H9 (cell line): ENCODE measurements around the gene CXXC5. TPM values are rescaled to one million over a fixed set of nuclear protein-coding genes. Genes with fewer than 3 reads are reported as not detected.

Experiments used
- DNase-seq: peaks from one replicate; pipeline ENCODE4 v3.0.0-alpha.2; 2017
- H2AFZ ChIP-seq: one replicate; pipeline ENCODE4 v1.6.1; 2013; ENCODE audit warnings: mild to moderate bottlenecking, low read length, control low read depth, moderate library complexity
- H2AK5ac ChIP-seq: 2 replicates; pipeline ENCODE4 v1.6.1; 2013; ENCODE audit warnings: low read length, control low read depth, mixed read lengths; ENCODE audit not compliant: insufficient read length
- H2BK120ac ChIP-seq: one replicate; pipeline ENCODE4 v1.6.1; 2013; ENCODE audit warnings: low read depth, mild to moderate bottlenecking, low read length, control low read depth, inconsistent platforms; ENCODE audit not compliant: poor library complexity, severe bottlenecking
- H2BK12ac ChIP-seq: 2 replicates; pipeline ENCODE4 v1.6.1; 2013; ENCODE audit warnings: low read length, control low read depth, mixed read lengths, low read depth; ENCODE audit not compliant: insufficient read length
- H2BK15ac ChIP-seq: 2 replicates; pipeline ENCODE4 v1.6.1; 2013; ENCODE audit warnings: low read depth, low read length, control low read depth
- H2BK20ac ChIP-seq: one replicate; pipeline ENCODE4 v1.6.1; 2013; ENCODE audit warnings: low read depth, mild to moderate bottlenecking, low read length, control low read depth, inconsistent platforms; ENCODE audit not compliant: poor library complexity, severe bottlenecking
- H2BK5ac ChIP-seq: 2 replicates; pipeline ENCODE4 v1.6.1; 2013; ENCODE audit warnings: low read length, control low read depth, mixed read lengths; ENCODE audit not compliant: insufficient read length
- H3K14ac ChIP-seq: 2 replicates; pipeline ENCODE4 v1.6.1; 2013; ENCODE audit warnings: low read length, control low read depth; ENCODE audit not compliant: insufficient read depth
- H3K18ac ChIP-seq: 2 replicates; pipeline ENCODE4 v1.6.1; 2013; ENCODE audit warnings: low read depth, mild to moderate bottlenecking, mixed read lengths, low read length, control low read depth; ENCODE audit not compliant: insufficient read length
- H3K23ac ChIP-seq: 2 replicates; pipeline ENCODE4 v1.6.1; 2013; ENCODE audit warnings: low read length, control low read depth, mixed read lengths, low read depth; ENCODE audit not compliant: insufficient read length
- H3K23me2 ChIP-seq: 2 replicates; pipeline ENCODE4 v1.6.1; 2013; ENCODE audit warnings: low read depth, mild to moderate bottlenecking, mixed read lengths, low read length, control low read depth; ENCODE audit not compliant: insufficient read length, poor library complexity, severe bottlenecking
- H3K27ac ChIP-seq: 2 replicates; pipeline ENCODE4 v1.5.1; 2013; ENCODE audit warnings: low read length, control low read depth, mixed read lengths, low read depth; ENCODE audit not compliant: insufficient read length
- H3K27me3 ChIP-seq: 2 replicates; pipeline ENCODE4 v1.6.1; 2013; ENCODE audit warnings: low read length, control low read depth, inconsistent platforms; ENCODE audit not compliant: insufficient read depth
- H3K4ac ChIP-seq: 2 replicates; pipeline ENCODE4 v1.6.1; 2013; ENCODE audit warnings: low read depth, mild to moderate bottlenecking, control low read depth, inconsistent platforms, low read length, moderate library complexity
- H3K4me1 ChIP-seq: 2 replicates; pipeline ENCODE4 v1.6.1; 2013; ENCODE audit warnings: low read length, control low read depth, inconsistent platforms; ENCODE audit not compliant: insufficient read depth
- H3K4me2 ChIP-seq: 2 replicates; pipeline ENCODE4 v1.6.1; 2013; ENCODE audit warnings: low read length, control low read depth, mixed read lengths; ENCODE audit not compliant: insufficient read length, insufficient read depth
- H3K56ac ChIP-seq: 2 replicates; pipeline ENCODE4 v1.6.1; 2013; ENCODE audit warnings: low read depth, mild to moderate bottlenecking, mixed read lengths, low read length, control low read depth; ENCODE audit not compliant: insufficient read length
- H3K79me1 ChIP-seq: 2 replicates; pipeline ENCODE4 v1.6.1; 2013; ENCODE audit warnings: low read depth, mild to moderate bottlenecking, moderate library complexity, low read length, control low read depth, inconsistent platforms; ENCODE audit not compliant: insufficient read depth, poor library complexity, severe bottlenecking
- H3K79me2 ChIP-seq: 2 replicates; pipeline ENCODE4 v1.6.1; 2013; ENCODE audit warnings: low read length, control low read depth, inconsistent platforms; ENCODE audit not compliant: insufficient read depth
- H3K9ac ChIP-seq: 2 replicates; pipeline ENCODE4 v1.6.1; 2013; ENCODE audit warnings: low read length, control low read depth, mixed read lengths; ENCODE audit not compliant: insufficient read length; ENCODE audit errors: extremely low read depth
- H3K9me3 ChIP-seq: one replicate; pipeline ENCODE4 v1.6.1; 2013; ENCODE audit warnings: low read depth, low read length, inconsistent platforms; ENCODE audit not compliant: control insufficient read depth
- H3T11ph ChIP-seq: one replicate; pipeline ENCODE4 v1.6.1; 2013; ENCODE audit warnings: mild to moderate bottlenecking, low read length, control low read depth, inconsistent platforms
- H4K20me1 ChIP-seq: one replicate; pipeline ENCODE4 v1.6.1; 2013; ENCODE audit not compliant: control insufficient read depth, insufficient read length, insufficient read depth
- H4K5ac ChIP-seq: 2 replicates; pipeline ENCODE4 v1.6.1; 2013; ENCODE audit warnings: low read depth, mild to moderate bottlenecking, mixed read lengths, low read length, control low read depth; ENCODE audit not compliant: insufficient read length
- H4K8ac ChIP-seq: replicated peaks from 2 replicates; pipeline ENCODE4 v1.6.1; 2013; ENCODE audit warnings: low read length, control low read depth, mixed read lengths, low read depth; ENCODE audit not compliant: insufficient read length
- H4K91ac ChIP-seq: 2 replicates; pipeline ENCODE4 v1.6.1; 2013; ENCODE audit warnings: low read depth, mild to moderate bottlenecking, moderate library complexity, mixed read lengths, low read length, control low read depth; ENCODE audit not compliant: insufficient read length
- H3K27ac Mint-ChIP-seq, 3 experiments: 2 replicates in 2 of 3; 3 replicates in 1 of 3; pipeline ENCODE4 v1.8.0; 2020 to 2021; ENCODE audit warnings: mixed read lengths in 3 of 3, mild to moderate bottlenecking in 1 of 3, moderate library complexity in 1 of 3
- H3K27me3 Mint-ChIP-seq: 2 replicates; pipeline ENCODE4 v1.8.0; 2021; ENCODE audit warnings: low read depth, mild to moderate bottlenecking, moderate library complexity, mixed read lengths
- H3K36me3 Mint-ChIP-seq, 3 experiments: 2 replicates in 2 of 3; 3 replicates in 1 of 3; pipeline ENCODE4 v1.8.0; 2020 to 2021; ENCODE audit warnings: low read depth in 3 of 3, mixed read lengths in 3 of 3; ENCODE audit not compliant: insufficient read depth in 1 of 3
- H3K4me1 Mint-ChIP-seq, 2 experiments: 2 replicates each; pipeline ENCODE4 v1.8.0; 2020; ENCODE audit warnings: mixed read lengths in 2 of 2
- H3K4me3 Mint-ChIP-seq, 2 experiments: 2 replicates in 1 of 2; 3 replicates in 1 of 2; pipeline ENCODE4 v1.8.0; 2020 to 2021; ENCODE audit warnings: mild to moderate bottlenecking in 2 of 2, mixed read lengths in 2 of 2, moderate library complexity in 1 of 2
- H3K9me3 Mint-ChIP-seq, 2 experiments: 2 replicates in 1 of 2; 3 replicates in 1 of 2; pipeline ENCODE4 v1.8.0; 2020; ENCODE audit warnings: mild to moderate bottlenecking in 2 of 2, mixed read lengths in 2 of 2, moderate library complexity in 1 of 2
- WGBS: extraction: QIAGEN DNeasy Blood & Tissue Kit; methylation state at CpG from one replicate; pipeline ENCODE4 v1.1.7; 2013; ENCODE audit warnings: missing lambda C conversion rate, low lambda C conversion rate, mixed read lengths; ENCODE audit not compliant: insufficient read length; ENCODE audit errors: extremely low coverage; 5-methylcytosine and 5-hydroxymethylcytosine counted together
- total RNA-seq: library from RNA; stranded (reverse); gene quantifications from 2 replicates; pipeline ENCODE4 v1.2.1, GENCODE V29; 2021
- TF ChIP-seq, protein P1 (sequence below): fragments of 200-600 bp; sonication (generic); conservative IDR thresholded peaks from 3 replicates; pipeline ENCODE4 v1.8.0; 2021; ENCODE audit warnings: antibody characterized with exemption, mild to moderate bottlenecking

CXXC5 gene
- total RNA-seq, 1 experiment from 2014 or later = 105 TPM

DNA sequence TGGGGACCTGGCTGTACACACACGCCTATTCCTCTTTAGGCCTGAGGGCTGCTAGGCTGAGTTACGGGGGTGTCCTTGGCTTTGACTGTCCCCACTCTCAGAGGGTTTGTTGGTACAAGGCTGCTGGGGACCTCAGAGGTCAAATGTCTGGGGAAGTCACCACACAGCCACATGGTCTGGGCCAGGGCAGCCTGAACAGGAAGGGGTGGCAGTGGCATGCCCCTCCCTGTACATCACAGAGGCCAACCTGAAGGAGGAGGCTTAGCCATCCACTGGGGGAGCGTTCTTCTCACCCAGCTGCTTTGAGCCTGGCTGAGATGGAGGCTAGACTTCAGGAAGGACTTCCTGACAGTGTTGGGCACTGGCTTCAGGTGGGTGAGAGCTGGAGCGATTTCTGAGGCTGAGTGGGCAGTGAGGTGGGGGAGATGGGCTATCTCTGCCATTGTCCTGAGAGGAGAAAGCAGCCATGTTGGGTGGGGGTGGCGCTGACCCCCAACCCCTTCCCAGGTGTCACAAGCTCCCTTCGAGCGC, 36.3 kb downstream of the CXXC5 start:
- H2BK12ac ChIP-seq = no peak overlapping the region
- no peak overlapping the region for H4K8ac ChIP-seq
- H3K36me3 Mint-ChIP-seq = peaks cover 30 to 61% (median 38%) of the 10 kb centered on the region in 3 experiments; a peak in 6 of 7 replicates
- no peaks in the 10 kb centered on the region for H3K23me2 ChIP-seq
- no peak overlapping the region for H2AFZ ChIP-seq
- no peak overlapping the region for H2BK15ac ChIP-seq
- no CpG with 5 or more reads among the region's 7 CpGs for WGBS
- H3K9ac ChIP-seq = no peak overlapping the region
- H3K27me3 Mint-ChIP-seq = no peaks in the 10 kb centered on the region
- TF ChIP-seq, protein P1, sequence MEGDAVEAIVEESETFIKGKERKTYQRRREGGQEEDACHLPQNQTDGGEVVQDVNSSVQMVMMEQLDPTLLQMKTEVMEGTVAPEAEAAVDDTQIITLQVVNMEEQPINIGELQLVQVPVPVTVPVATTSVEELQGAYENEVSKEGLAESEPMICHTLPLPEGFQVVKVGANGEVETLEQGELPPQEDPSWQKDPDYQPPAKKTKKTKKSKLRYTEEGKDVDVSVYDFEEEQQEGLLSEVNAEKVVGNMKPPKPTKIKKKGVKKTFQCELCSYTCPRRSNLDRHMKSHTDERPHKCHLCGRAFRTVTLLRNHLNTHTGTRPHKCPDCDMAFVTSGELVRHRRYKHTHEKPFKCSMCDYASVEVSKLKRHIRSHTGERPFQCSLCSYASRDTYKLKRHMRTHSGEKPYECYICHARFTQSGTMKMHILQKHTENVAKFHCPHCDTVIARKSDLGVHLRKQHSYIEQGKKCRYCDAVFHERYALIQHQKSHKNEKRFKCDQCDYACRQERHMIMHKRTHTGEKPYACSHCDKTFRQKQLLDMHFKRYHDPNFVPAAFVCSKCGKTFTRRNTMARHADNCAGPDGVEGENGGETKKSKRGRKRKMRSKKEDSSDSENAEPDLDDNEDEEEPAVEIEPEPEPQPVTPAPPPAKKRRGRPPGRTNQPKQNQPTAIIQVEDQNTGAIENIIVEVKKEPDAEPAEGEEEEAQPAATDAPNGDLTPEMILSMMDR = no peak
- no peak overlapping the region; the same call in 1 of the 2 replicates for H3K14ac ChIP-seq
- H3K4me1 Mint-ChIP-seq = peaks cover 58 to 73% of the 10 kb centered on the region in 2 experiments
- H3K27me3 ChIP-seq = no peaks in the 10 kb centered on the region
- no peak overlapping the region for H2BK20ac ChIP-seq
- H4K91ac ChIP-seq = no peak overlapping the region
- 0 out of 5 replicates have a peak overlapping the region, but pooled peaks of 1 of the 2 experiments have one; percentile 48 for H3K4me3 Mint-ChIP-seq
- no peaks in the 10 kb centered on the region for H3K9me3 ChIP-seq
- H2BK120ac ChIP-seq = no peak overlapping the region
- H3K27ac Mint-ChIP-seq = peak overlapping the region in 2 of 3 experiments; percentile 39 to 63; a peak in 3 of 7 replicates
- peak overlapping the region; percentile 9 for H3K18ac ChIP-seq
- no peak overlapping the region for H3K4ac ChIP-seq
- no peak overlapping the region for H3K27ac ChIP-seq
- H3K4me1 ChIP-seq = peaks cover 15% of the 10 kb centered on the region
- no peaks in the 10 kb centered on the region for H3K79me1 ChIP-seq
- no peaks in the 10 kb centered on the region for H3K9me3 Mint-ChIP-seq
- H4K5ac ChIP-seq = no peak overlapping the region
- no peak overlapping the region for H2BK5ac ChIP-seq
- H4K20me1 ChIP-seq = no peaks in the 10 kb centered on the region
- H3K23ac ChIP-seq = no peak overlapping the region
- H3K79me2 ChIP-seq = no peaks in the 10 kb centered on the region; the same call in 1 of the 2 replicates
- no peak overlapping the region for H3T11ph ChIP-seq
- H3K56ac ChIP-seq = no peak overlapping the region
- no peak overlapping the region for H2AK5ac ChIP-seq
- no peak for DNase-seq
- no peak overlapping the region for H3K4me2 ChIP-seq
